ENCODE results near the gene ZCCHC2.

The ZCCHC2 gene

DNA sequence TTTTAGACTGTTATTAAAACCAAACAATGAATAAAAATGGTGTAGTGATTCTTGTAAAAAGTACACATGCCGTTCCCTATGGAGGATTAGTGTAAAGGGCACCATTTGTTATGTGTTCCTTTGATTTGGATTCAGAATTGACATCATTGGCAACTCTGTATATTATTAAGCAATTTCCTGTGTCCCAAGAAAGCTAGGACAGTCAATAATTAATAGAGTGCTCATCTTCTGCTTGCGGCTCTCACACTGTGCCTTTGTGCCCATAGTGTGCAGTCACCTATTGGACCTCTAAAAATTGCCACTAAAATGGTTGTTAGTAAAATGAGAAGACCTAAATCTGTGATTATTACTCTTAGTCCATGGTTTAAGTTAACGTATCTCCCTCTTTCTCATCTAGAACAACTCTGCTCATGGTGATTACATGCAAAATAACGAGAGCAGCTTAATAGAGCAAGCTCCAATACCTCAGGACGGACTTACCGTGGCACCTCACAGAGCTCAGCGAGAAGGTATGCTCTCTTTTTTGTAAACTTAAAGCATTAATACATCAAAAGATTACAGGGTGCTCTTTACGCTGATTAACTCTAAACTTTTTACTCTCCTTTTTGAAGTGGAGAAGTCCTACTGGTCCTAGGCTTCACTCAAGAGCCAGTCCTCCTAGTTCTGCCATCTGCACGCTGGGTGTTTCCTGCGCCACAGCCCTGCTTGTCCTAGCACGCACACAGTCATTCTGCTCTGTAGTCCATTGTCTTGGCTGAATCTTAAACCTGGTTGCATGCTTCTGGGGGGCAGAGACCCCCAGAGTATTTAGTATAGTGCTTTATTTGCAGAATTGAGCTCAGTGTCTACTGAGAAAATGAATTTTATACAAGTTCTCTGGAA, 16.7 kb downstream of the ZCCHC2 start:
- DNase-seq = no peak

DNA sequence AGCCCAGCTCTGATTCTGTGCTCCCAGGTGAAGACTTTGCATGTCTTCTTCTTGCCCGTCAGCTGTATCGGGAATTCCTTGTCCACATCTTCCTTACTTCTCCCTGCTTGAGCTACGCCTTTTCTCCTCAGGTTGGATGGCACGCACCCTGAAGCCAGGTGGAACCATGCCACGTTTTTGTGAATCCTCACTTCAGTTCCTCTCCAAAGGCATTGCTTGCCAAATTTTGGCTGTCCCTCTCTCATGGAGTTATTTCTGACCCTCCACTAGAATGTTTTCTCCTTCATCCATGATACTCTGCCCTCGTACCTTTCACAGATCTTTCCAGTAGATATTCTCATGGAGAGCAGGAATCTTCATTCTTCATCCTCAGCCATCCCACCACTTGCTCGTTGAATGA, 20.2 kb downstream of the ZCCHC2 start:
- no peak for DNase-seq

DNA sequence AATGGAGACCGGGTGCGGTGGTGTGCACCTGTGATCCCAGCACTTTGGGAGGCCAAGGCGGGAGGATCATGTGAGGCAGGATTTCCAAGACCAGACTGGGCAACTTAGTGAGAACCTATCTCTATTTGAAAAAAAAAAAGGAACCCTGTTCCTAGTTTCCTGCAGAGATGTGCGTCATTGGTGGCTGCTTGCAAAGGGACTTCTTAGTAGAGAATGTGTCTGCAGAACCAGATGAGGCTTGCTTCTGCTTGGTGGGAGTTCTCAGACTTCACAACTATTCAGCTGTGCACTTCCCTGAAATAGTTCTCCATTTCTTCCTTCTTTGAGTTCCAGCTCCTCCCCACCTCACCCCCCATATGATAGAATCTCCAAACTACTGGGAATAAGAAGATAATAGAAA, 22.3 kb downstream of the ZCCHC2 start:
- no peak for DNase-seq

DNA sequence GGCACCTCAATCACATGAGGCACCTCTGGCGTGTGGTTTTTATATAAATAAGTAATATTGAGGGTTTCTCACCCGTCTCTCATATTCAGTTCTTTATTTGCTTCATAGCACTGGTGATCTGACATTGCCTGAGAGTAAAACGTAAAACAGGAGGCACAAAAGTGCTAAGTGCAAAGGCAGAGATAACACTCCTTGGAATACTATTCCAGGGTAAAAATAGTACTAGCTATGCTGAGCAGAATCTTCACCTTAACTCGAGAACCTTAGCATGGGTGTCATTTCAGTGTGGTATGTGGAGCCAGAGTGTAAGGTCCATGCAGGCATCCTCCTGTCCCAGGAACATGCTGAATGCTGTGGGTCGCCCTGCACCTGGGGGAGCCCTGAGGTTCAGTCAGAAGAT, 26.9 kb downstream of the ZCCHC2 start:
- DNase-seq = no peak

DNA sequence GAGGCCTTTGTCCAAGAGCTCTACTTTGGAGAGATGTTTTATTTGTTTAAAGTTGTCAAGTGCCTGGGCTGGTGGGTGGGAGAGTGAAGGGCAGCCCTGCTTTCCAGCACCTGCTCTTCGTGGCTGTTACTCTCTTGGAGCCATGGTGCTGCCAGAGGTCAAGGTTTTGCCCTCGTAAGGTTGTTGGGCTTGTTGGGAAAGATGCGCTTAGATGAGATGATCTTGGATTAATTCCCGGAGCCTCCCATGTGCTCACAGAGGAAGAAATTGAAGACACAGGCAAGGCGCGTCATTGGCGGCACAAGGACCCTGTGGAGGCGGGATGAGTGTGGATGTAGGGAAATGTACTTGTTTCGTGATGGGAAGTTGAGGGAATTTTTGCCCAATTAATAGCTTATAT, 27.9 kb downstream of the ZCCHC2 start:
- no peak for DNase-seq

DNA sequence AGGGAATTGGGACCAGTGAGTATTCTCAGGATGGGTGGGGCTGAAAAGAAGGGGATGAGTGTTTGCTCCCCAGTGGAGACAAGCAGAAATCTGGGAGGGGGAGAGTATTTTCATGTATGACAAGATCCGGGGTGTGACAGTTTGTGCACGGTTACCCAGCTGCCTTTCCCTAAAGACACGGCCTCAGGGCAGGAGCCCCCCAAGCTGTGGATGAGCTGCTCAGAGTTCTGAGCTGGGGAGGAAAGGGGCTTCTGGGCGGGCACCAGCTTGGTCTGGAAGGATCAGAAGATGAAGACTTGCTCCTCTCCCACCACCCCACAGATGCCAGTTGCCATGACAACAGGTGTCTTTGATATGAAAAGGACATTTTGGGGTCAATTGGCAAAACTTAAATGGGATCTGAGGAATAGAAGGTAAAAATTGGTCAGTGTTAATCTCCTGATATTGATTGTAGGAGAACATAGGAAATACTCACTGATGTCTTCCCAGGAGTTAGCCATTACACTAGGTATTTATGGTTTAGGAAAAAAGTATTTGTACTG, 29.2 kb downstream of the ZCCHC2 start:
- no peak for DNase-seq

DNA sequence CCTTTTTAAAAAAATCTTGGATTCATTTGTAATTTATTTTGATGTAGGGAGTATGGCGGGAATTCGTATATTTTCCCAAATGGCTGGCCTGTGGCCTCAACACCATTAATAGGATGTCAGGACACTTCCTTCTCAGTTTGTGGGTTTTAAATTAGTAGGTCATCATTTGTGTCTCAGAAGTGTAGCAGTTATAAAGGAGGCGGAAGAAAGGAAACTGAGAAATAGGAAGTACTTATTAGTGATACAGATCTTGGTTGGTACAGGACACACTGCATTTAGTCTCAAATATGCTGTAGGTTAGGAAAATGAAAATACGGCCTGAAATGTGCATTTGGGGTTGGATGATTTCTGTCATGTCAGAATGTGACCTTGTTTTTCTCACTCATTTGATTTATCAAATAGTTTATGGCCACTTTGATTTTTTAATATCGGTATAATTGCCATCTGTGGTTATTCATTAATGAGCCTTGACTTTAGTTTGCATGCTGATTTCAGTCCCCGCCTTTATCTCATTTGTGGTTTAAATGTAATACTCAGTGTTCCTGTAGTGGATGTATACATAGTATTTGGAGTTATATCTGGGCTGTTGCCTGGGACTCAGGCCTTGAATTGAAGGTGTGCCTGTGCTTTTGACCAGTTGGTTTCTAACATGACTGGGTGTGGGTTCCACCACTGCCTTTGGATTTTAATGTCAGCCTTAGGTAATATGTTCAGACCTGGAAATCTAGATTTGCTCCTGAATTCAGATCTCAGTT, 31.4 kb downstream of the ZCCHC2 start:
- no peak for DNase-seq

DNA sequence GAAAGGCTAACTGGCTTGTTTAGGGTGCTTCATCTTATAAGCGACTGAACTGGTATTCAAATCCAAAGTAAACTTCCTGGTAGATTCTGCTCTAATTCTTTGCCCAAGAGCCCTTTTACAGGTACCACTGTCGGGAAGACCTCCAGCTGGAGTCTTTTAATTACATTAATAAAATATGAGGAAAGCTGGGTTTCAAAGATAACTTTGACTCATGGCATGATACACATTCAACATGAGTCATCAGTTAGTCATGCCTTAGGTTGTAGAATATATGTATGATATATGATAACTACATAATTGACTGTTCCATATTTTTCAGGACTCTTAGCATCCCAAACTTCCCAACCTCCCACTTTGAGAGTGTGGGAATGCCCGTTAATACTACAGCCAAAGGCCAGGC, 32.3 kb downstream of the ZCCHC2 start:
- peak; percentile 72 for DNase-seq

DNA sequence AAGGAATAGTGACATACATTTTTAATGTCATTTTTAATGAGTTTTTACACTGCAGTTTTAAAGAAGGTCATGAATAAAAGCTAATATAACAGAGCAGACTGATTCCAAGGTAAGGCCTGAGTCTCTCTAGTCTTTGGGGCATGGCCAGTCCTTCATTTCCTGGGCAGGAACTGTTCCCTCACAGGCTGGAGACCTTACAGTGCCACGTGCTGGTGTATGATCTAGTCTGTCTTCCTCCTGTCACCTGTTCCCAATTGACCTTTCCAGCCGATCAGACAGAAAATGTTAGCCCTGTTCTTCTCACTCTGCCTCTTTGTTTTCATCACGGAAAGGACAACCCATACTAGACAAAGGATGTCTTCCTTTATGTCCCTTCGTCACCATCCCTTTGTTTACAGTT, 33.6 kb downstream of the ZCCHC2 start:
- no peak for DNase-seq

DNA sequence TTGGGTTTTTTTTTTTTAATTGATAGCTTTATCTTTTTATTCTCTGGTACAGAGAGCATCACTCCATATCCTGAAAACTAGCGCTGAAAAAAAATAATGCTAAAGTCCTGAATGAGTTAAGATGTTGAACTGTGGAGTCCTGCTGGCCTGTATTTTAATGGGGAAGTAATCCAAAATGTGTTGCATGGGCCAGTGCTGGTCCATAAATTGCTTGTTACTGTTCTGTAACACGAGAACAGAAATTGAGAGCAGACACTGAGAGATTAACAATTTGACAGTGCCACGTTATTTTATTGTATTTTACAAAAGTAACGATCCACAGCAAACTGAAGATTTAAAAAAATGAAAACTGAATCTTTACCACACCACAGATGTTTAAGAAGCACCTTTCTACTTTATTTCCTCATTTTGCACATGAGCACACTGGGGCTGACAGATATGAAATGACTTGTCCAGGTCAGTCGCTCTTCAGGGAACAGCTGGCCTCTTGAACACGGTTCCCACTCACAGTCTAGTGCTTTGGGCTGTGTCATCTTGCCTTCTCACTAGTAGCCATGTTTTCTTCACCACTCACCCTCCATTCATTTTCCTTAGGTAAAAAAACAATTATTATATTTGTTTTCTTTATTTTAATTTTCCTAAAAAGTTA, 35.3 kb downstream of the ZCCHC2 start:
- DNase-seq = no peak

DNA sequence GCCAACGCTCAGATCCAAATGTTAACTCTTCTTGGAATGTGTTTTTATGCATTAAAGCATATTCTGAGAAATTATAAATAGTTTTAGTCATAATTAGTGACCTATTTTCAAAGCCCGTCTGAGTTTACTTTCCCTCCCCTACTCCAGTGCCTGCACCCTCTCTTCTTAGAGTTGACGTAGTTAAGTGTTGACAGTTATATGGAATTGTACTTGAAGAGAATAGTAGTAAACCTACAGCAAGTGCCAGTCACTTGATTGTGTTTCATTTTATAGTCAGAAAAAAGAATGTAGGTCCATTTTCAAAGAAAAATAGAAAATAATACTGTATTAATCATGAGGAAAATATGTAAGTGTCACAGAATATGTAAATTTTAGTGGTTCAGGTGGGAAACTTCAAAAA, 41.2 kb downstream of the ZCCHC2 start:
- no peak for DNase-seq

DNA sequence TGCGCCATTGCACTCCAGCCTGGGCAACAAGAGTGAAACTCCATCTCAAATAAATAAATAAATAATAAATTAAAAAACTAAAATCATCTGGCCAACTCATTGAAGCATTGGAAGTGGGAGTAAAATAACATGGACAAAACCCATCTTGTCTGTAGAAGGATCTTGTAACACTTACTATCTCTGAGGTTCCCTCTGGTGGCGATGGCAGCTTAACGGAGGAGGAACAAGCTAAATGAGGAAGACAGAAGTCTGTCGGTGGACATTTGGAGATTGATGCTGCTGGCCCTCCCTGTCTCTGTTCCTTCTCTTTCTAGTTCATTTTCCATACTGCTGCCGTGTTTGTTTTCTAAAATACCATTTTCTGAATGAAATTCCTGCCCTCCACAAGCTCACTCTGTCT, 43.4 kb downstream of the ZCCHC2 start:
- DNase-seq = no peak

DNA sequence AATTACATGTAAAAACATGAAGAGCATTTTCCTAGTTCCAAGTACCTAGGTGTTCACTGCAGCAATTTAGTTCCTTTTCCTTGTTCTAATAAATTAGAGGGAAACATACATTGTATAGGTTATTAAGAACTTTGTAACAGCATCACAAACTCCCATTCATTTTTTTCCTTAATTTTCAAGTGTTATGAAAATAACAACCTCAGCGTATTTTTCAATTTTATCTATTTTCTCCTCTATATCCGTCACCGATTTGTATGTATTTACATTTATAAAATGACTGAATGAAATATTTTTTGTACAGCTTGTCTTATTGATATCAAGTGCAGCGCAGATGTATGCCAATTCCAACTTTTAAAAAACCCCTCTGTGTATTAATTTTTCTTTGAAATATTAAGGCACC, 44.0 kb downstream of the ZCCHC2 start:
- DNase-seq = no peak

DNA sequence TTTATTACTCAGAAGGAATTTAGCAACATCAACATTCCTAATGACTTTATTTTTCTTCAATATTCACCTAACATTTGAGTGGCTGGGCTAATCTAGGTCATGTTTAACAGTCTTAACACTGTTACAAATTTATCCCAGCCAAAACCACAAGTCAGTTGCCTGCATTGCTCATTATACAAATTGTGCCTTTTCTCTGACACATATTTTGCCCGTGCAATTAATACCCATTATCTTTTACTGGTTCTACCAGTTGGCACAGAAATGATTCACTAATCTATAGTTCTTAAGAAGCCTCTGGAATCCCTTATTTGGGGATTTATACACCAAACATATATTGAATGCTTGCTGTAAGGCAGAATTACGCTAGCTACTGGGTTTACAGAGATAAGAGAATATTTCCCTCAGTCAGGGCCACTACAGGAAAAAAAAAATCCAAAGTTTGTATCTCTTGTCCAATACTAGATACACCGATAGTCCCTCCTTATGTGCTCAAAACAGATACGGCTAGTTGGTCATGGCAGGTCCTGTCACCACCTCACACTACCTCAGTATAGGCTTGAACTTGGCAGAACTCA, 46.3 kb downstream of the ZCCHC2 start:
- no peak for DNase-seq

DNA sequence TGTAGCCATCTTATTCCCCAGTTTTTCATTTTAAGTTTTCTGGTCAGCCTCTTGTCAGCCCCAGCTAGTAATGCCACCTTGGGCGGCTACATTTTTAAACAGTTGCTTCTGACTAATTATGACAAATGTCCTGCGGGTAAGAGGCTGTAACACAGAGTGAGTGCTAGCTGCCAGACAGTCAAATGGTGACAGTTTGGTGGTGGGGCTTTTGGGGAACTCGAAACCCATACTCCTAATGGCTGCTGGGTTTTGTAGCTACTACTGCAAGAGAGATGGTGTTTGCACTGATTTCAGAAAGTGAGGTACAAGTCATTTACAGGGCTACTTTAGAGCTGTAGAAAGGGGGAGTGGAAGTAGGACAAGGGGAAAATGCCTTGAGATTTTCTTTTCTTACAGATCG, 48.2 kb downstream of the ZCCHC2 start:
- no peak for DNase-seq

DNA sequence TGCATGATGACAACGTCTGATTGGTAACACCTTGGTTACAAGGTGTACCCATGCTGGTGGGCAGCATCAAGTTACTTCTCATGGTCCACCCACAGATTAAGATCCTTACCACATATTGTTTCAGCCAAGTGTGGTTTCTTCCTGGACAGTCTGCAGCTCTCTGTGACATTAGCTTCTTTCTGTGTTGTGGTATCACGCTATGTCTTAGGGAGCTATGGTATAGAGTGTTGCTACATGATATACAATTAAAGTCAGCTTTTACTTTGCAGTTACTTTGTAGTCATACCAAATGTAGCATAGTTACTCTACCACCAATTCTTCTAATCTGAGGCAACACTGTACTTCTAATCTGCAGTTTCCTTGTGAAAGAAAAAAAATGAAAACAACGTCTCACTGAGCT, 48.8 kb downstream of the ZCCHC2 start:
- DNase-seq = no peak

DNA sequence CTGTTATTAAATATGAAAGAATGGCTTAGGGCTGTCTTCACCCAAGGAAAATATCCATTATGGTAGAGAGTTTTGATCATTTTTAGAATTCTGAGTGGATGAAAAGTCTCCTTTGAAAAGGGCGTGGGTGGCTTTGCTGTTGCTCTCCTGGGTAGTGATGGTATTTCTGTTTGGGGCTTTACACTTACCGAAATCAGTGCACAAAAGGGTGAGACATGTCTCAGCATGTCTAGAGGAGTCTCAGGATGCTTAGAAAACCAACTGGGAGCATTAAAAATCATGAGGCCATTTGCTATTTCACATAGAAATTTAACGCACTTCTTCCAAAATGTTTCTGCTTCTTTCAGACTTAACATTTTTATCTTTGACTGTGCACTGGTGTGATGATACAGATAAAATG, 49.6 kb downstream of the ZCCHC2 start:
- DNase-seq = no peak

DNA sequence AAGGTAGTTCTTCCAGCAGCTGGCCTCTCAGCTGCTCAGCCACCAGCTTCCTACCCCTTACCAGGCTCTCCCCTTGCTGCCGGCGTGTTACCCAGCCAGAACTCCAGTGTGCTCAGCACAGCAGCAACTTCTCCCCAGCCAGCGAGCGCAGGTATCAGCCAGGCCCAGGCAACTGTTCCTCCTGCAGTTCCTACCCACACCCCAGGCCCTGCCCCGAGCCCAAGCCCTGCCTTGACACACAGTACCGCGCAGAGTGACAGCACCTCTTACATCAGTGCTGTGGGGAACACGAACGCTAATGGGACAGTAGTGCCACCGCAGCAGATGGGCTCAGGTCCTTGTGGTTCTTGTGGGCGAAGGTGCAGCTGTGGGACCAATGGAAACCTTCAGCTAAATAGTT, 52.0 kb downstream of the ZCCHC2 start:
- no peak for DNase-seq

DNA sequence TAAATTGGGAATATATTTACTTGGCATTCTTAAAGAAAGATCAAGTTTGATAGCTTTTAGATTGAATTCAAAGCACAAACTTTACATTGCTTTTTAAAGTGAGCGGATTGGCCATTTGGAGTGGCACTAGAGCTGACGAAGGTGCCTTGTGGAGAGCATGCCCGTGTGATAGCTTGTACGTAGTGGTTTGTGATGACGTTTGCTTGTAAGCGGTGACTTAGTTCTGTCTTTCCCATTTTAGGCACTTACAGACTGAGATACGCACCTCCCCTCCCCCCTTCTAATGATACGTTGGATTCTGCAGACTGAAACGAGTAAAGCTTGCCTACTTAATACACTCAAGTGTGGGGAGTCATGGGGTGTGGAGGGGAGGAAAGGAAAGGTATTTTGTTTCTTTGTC, 53.4 kb downstream of the ZCCHC2 start:
- no peak for DNase-seq

DNA sequence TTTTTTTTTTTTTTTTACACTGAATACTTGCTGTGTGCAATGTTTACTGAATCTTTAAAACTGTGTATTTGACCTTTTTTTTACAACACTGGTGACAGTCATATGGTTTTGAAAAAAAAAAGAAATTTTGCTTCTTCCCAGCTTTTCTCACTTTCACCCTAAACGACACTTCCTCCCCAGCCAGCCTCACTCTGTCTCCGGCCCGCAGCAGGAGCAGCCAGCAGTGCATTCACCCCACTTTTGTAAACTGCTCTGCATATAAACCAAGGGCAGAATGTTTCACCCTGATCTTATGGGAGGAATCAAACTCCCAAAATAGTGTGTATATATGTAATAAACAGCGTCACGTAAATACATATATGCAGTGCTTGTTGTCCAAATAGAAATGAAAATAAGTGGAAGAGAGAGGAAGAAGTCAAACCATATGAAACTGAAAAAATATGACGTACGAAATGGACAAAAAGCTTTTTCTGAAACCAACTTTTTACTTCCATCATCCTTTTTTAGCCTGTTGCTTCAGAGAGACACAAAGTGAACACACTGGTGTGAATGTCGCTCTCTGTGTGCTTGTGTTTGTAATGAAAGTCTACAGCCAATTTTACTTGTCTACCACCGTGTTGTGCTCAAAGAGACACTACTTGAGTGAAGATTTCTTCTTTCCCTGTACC, 54.2 kb downstream of the ZCCHC2 start:
- no peak for DNase-seq

DNA sequence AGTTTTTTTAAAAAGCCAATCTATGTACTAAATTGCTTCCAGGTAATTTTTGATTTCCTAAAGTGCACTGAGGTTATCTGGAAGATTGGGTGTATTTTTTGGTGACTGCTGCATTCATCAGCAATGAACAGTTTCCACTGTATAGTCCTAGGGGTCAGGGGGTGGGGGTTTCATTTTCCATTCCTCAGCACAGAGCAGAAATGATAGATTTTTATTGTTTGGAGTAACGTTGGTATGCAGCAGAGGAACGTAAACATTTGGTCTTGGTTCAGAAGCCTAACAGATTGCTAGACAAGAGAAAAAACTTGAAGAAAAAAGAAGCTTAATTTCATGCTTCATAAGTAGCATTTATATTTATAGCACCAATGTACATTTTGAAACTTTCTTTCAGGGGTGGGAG, 54.9 kb downstream of the ZCCHC2 start:
- DNase-seq = no peak

DNA sequence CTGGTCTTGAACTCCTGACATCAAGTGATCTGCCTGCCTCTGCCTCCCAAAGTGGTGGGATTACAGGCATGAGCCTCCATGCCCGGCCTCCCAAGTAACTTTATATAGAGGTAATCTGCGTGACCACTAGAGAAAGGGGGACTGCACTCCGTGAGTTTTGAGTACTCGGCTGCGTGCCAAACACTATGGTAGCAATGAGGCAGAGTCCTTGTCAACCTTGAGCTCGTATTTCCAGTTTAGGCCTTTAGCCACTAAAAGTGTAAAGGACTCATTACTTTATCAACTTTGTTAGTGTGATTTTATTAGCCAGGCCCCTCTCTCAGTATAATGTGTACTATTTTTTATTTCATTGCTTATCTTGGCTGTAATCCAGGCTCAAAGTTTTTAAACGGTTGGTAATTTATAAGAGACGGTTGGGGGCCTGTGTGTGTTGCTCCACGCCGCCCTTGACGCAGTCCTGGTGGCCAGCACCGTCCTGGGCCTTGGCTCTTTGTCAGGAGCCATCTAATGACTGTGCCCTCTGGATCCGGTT, 56.2 kb downstream of the ZCCHC2 start:
- DNase-seq = no peak

All from HCEC 1CT (cell line).